Tibial nerve (tissue), 4 donors: ENCODE measurements around the gene OPN3. TPM values are rescaled to one million over a fixed set of nuclear protein-coding genes. Genes with fewer than 3 reads are reported as not detected.

Experiments
- DNase-seq, 2 donors: peaks; one replicate each; pipeline ENCODE4 v3.0.0-alpha.2; 2019; ENCODE audit warnings: low spot score in 2 of 2
- H3K27ac ChIP-seq, 4 donors: fragments of 200-600 bp; sonication (generic) in 3 of 4; one replicate each; pipeline ENCODE4 v1.5.1; 2017 to 2019; ENCODE audit warnings: mild to moderate bottlenecking in 1 of 4
- H3K27me3 ChIP-seq, 2 donors: fragments of 200-600 bp; sonication (generic) in 1 of 2; one replicate each; pipeline versions ENCODE4 v1.5.1 to v1.6.0; 2017 to 2019
- H3K36me3 ChIP-seq, 3 donors: fragments of 200-600 bp; sonication (generic); one replicate each; pipeline ENCODE4 v1.5.1; 2018 to 2019
- H3K4me1 ChIP-seq, 4 donors: fragments of 200-600 bp; sonication (generic) in 3 of 4; one replicate each; pipeline ENCODE4 v1.5.1; 2017 to 2019
- H3K4me3 ChIP-seq, 4 donors: fragments of 200-600 bp; sonication (generic) in 3 of 4; one replicate each; pipeline ENCODE4 v1.5.1; 2017 to 2019; ENCODE audit warnings: mild to moderate bottlenecking in 1 of 4, moderate library complexity in 1 of 4
- H3K9me3 ChIP-seq, 4 donors: fragments of 200-600 bp; sonication (generic) in 3 of 4; one replicate each; pipeline ENCODE4 v1.5.1; 2017 to 2019
- CTCF ChIP-seq, 5 experiments: fragments of 200-600 bp in 3 of 5; fragments of 450-650 bp in 2 of 5; sonication (generic) in 3 of 5; IDR thresholded peaks; one replicate each; pipeline ENCODE4 v1.5.1; 2016 to 2019; ENCODE audit warnings: antibody characterized with exemption in 5 of 5, mild to moderate bottlenecking in 3 of 5, moderate library complexity in 2 of 5
- EP300 ChIP-seq, 2 donors: sonication (generic); formaldehyde crosslinking; IDR thresholded peaks; one replicate each; pipeline ENCODE4 v1.6.1; 2017; ENCODE audit warnings: antibody characterized with exemption in 2 of 2, mild to moderate bottlenecking in 1 of 2
- POLR2A ChIP-seq, 2 donors: fragments of 450-650 bp; IDR thresholded peaks; one replicate each; pipeline ENCODE4 v1.6.1; 2017; ENCODE audit warnings: antibody characterized with exemption in 2 of 2, mild to moderate bottlenecking in 2 of 2, moderate library complexity in 2 of 2
- WGBS, 2 donors: methylation state at CpG; one replicate each; pipeline ENCODE4 v1.1.5; 2018; 5-methylcytosine and 5-hydroxymethylcytosine counted together
- total RNA-seq, 4 donors: library from RNA; depleted of rRNA; stranded (reverse); fragments of >200 nt; gene quantifications; one replicate each; pipeline ENCODE4 v1.1.0, GENCODE V29; 2016

OPN3 gene
- total RNA-seq, 4 donors from 2014 or later: 17.8 to 31.7 (median 19.7) TPM

GRCh38 chr1:241555526-241555925, 84.6 kb downstream of the OPN3 start:
- Histone ChIP-seq H3K27me3 (no peaks in the 10 kb centered on the region), H3K4me3 (no peak overlapping the region), H3K36me3 (no peaks in the 10 kb centered on the region), H3K4me1 (no peaks in the 10 kb centered on the region), H3K9me3 (no peaks in the 10 kb centered on the region), H3K27ac (no peak overlapping the region)
- 84 to 95% methylated on average over 3 of the region's 3 CpGs for WGBS, 2 donors
- TF ChIP-seq POLR2A (IDR thresholded peaks at IDR 0.05) (no peak), CTCF (IDR thresholded peaks at IDR 0.05) (no peak), EP300 (IDR thresholded peaks at IDR 0.05) (no peak)
- no peak for DNase-seq

- Histone ChIP-seq H3K36me3 (no peaks in the 10 kb centered on the region), H3K4me1 (no peaks in the 10 kb centered on the region), H3K4me3 (no peak overlapping the region), H3K27ac (no peak overlapping the region), H3K27me3 (no peaks in the 10 kb centered on the region), H3K9me3 (no peaks in the 10 kb centered on the region)
- 74% methylated on average over 7 of the region's 7 CpGs for WGBS, 2 donors
- TF ChIP-seq CTCF (IDR thresholded peaks at IDR 0.05) (no peak), POLR2A (IDR thresholded peaks at IDR 0.05) (no peak), EP300 (IDR thresholded peaks at IDR 0.05) (no peak)
- no peak for DNase-seq
These were observed 86.1 kb downstream of the OPN3 start for GRCh38 chr1:241553886-241554592.

- Histone ChIP-seq H3K4me3 (peak overlapping the region in 1 of 4 donors; percentile 26), H3K4me1 (no peaks in the 10 kb centered on the region), H3K27me3 (no peaks in the 10 kb centered on the region), H3K36me3 (no peaks in the 10 kb centered on the region), H3K27ac (peak overlapping the region in 2 of 4 donors; percentile 63 to 69), H3K9me3 (no peaks in the 10 kb centered on the region)
- no peak for TF ChIP-seq POLR2A (IDR thresholded peaks at IDR 0.05)
- TF ChIP-seq EP300 (IDR thresholded peaks at IDR 0.05): peak in 1 of 2 donors; percentile 44
- no peak for TF ChIP-seq CTCF (IDR thresholded peaks at IDR 0.05)
- DNase-seq: peak in 1 of 2 donors; percentile 43
- WGBS, 2 donors: 69 to 75% methylated on average over 22 of the region's 22 CpGs
These were observed 88.2 kb downstream of the OPN3 start for GRCh38 chr1:241551759-241552638.

- WGBS, 2 donors: 83 to 90% methylated on average over 1 of the region's 1 CpG
- H3K27ac ChIP-seq: no peak overlapping the region
- DNase-seq: no peak
- TF ChIP-seq EP300 (IDR thresholded peaks at IDR 0.05) (no peak), POLR2A (IDR thresholded peaks at IDR 0.05) (no peak), CTCF (IDR thresholded peaks at IDR 0.05) (no peak)
- H3K4me1 ChIP-seq: no peaks in the 10 kb centered on the region
- no peaks in the 10 kb centered on the region for H3K9me3 ChIP-seq
- H3K36me3 ChIP-seq: no peaks in the 10 kb centered on the region
- H3K4me3 ChIP-seq: no peak overlapping the region
- H3K27me3 ChIP-seq: no peaks in the 10 kb centered on the region
These were observed 89.9 kb downstream of the OPN3 start for GRCh38 chr1:241550318-241550717.

GRCh38 chr1:241548008-241548407, 92.2 kb downstream of the OPN3 start:
- H3K36me3 ChIP-seq: no peaks in the 10 kb centered on the region
- DNase-seq: no peak
- H3K9me3 ChIP-seq: no peaks in the 10 kb centered on the region
- TF ChIP-seq CTCF (IDR thresholded peaks at IDR 0.05) (no peak), EP300 (IDR thresholded peaks at IDR 0.05) (no peak), POLR2A (IDR thresholded peaks at IDR 0.05) (no peak)
- H3K4me3 ChIP-seq: no peak overlapping the region
- no peaks in the 10 kb centered on the region for H3K27me3 ChIP-seq
- 45 to 59% methylated on average over 2 of the region's 2 CpGs for WGBS, 2 donors
- no peaks in the 10 kb centered on the region for H3K4me1 ChIP-seq
- no peak overlapping the region for H3K27ac ChIP-seq
